Neural cell (in vitro differentiated cells): Measurements from ENCODE around the gene PTPRD. TPM values are rescaled to one million over a fixed set of nuclear protein-coding genes. Genes with fewer than 3 reads are reported as not detected.

Experiments used
- H2AFZ ChIP-seq: fragments of 200-600, 300-800 bp; sonication (generic), shearing (Covaris generic); 2 replicates; pipeline ENCODE4 v1.6.0; 2014; ENCODE audit warnings: low read depth, mild to moderate bottlenecking, antibody characterized with exemption, low read length, moderate library complexity
- H3F3A ChIP-seq: fragments of 200-600 bp; shearing (Covaris generic); 2 replicates; pipeline ENCODE4 v1.6.1; 2016; ENCODE audit warnings: mild to moderate bottlenecking, moderate library complexity, mixed read lengths, antibody characterized with exemption, low read length; ENCODE audit not compliant: insufficient read depth, poor library complexity, severe bottlenecking
- H3K27ac ChIP-seq: fragments of 200-600, 300-800 bp; sonication (generic), shearing (Covaris generic); 2 replicates; pipeline ENCODE4 v1.5.1; 2014; ENCODE audit warnings: mild to moderate bottlenecking, low read length, moderate library complexity
- H3K27me3 ChIP-seq: fragments of 300-800, 200-600 bp; sonication (generic), shearing (Covaris generic); 2 replicates; pipeline ENCODE4 v1.6.0; 2014; ENCODE audit warnings: mild to moderate bottlenecking, low read depth, low read length, moderate library complexity; ENCODE audit not compliant: insufficient read depth
- H3K36me3 ChIP-seq: fragments of 300-800, 200-600 bp; sonication (generic), shearing (Covaris generic); 2 replicates; pipeline ENCODE4 v1.5.1; 2014; ENCODE audit warnings: mild to moderate bottlenecking, antibody characterized with exemption, low read length, moderate library complexity; ENCODE audit not compliant: insufficient read depth
- H3K4me2 ChIP-seq: fragments of 300-800, 200-600 bp; sonication (generic), shearing (Covaris generic); 2 replicates; pipeline ENCODE4 v1.6.0; 2014; ENCODE audit warnings: mild to moderate bottlenecking, low read length
- H3K4me3 ChIP-seq: fragments of 300-800, 200-600 bp; sonication (generic), shearing (Covaris generic); 2 replicates; pipeline ENCODE4 v1.5.1; 2014; ENCODE audit warnings: mild to moderate bottlenecking, low read length, moderate library complexity
- H3K79me2 ChIP-seq: fragments of 200-600 bp; shearing (Covaris generic); replicated peaks from 2 replicates; pipeline ENCODE4 v1.6.0; 2014; ENCODE audit warnings: mild to moderate bottlenecking, low read length, moderate library complexity; ENCODE audit not compliant: insufficient read depth
- H3K9ac ChIP-seq: fragments of 300-800, 200-600 bp; sonication (generic), shearing (Covaris generic); 2 replicates; pipeline ENCODE4 v1.6.1; 2016; ENCODE audit warnings: mild to moderate bottlenecking, low read length, mixed read lengths
- H3K9me2 ChIP-seq: fragments of 200-600 bp; shearing (Covaris generic); 2 replicates; pipeline ENCODE4 v1.6.1; 2016; ENCODE audit warnings: mild to moderate bottlenecking, low read length, mixed read lengths; ENCODE audit not compliant: insufficient read depth
- H3K9me3 ChIP-seq: fragments of 200-600, 300-800 bp; sonication (generic), shearing (Covaris generic); 2 replicates; pipeline ENCODE4 v1.6.1; 2016; ENCODE audit warnings: mild to moderate bottlenecking, mixed run types, low read length, moderate library complexity, mixed read lengths
- H4K20me1 ChIP-seq: fragments of 200-600 bp; shearing (Covaris generic); 2 replicates; pipeline ENCODE4 v1.6.1; 2016; ENCODE audit warnings: mild to moderate bottlenecking, mixed run types; ENCODE audit not compliant: insufficient read depth
- EP300 ChIP-seq: fragments of 450-650 bp; conservative IDR thresholded peaks from 2 replicates; pipeline ENCODE4 v1.6.1; 2014; ENCODE audit warnings: antibody characterized with exemption, mild to moderate bottlenecking, moderate library complexity; ENCODE audit not compliant: poor library complexity, severe bottlenecking
- EZH2 ChIP-seq: fragments of 200-600, 300-800 bp; shearing (Covaris generic), sonication (generic); IDR thresholded peaks from 2 replicates; pipeline ENCODE4 v1.6.1; 2014; ENCODE audit warnings: antibody characterized with exemption, low read length, borderline replicate concordance, mild to moderate bottlenecking; ENCODE audit not compliant: insufficient read depth, poor library complexity, severe bottlenecking
- MXI1 ChIP-seq: fragments of 450-650 bp; conservative IDR thresholded peaks from 2 replicates; pipeline ENCODE4 v1.6.1; 2014; ENCODE audit warnings: antibody characterized with exemption, mild to moderate bottlenecking; ENCODE audit not compliant: poor library complexity, severe bottlenecking
- POLR2AphosphoS5 ChIP-seq: IDR thresholded peaks from 2 replicates; pipeline ENCODE4 v1.6.1; 2012
- RAD21 ChIP-seq: fragments of 450-650 bp; conservative IDR thresholded peaks from 2 replicates; pipeline ENCODE4 v1.6.1; 2014; ENCODE audit warnings: antibody characterized with exemption, mild to moderate bottlenecking, moderate library complexity
- SMC3 ChIP-seq: fragments of 450-650 bp; conservative IDR thresholded peaks from 2 replicates; pipeline ENCODE4 v1.6.1; 2014; ENCODE audit warnings: antibody characterized with exemption, mild to moderate bottlenecking, moderate library complexity; ENCODE audit not compliant: poor library complexity
- TAF1 ChIP-seq: IDR thresholded peaks from 2 replicates; pipeline ENCODE4 v1.6.1; 2012; ENCODE audit warnings: low read depth
- polyA plus RNA-seq: library from polyadenylated mRNA; depleted of rRNA; stranded (reverse); fragments of >200 nt; gene quantifications from 2 replicates; pipeline ENCODE4 v1.2.3, GENCODE V29; 2014
- TF ChIP-seq, protein P1 (sequence below): IDR thresholded peaks from 2 replicates; pipeline ENCODE4 v1.6.1; 2012; ENCODE audit warnings: borderline replicate concordance
- TF ChIP-seq, protein P2 (sequence below): fragments of 450-650 bp; IDR thresholded peaks from 2 replicates; pipeline ENCODE4 v1.5.1; 2014; ENCODE audit warnings: antibody characterized with exemption, mild to moderate bottlenecking, moderate library complexity; ENCODE audit not compliant: poor library complexity, severe bottlenecking

Gene PTPRD
- polyA plus RNA-seq, 1 donor from 2014 or later: 143 TPM

DNA sequence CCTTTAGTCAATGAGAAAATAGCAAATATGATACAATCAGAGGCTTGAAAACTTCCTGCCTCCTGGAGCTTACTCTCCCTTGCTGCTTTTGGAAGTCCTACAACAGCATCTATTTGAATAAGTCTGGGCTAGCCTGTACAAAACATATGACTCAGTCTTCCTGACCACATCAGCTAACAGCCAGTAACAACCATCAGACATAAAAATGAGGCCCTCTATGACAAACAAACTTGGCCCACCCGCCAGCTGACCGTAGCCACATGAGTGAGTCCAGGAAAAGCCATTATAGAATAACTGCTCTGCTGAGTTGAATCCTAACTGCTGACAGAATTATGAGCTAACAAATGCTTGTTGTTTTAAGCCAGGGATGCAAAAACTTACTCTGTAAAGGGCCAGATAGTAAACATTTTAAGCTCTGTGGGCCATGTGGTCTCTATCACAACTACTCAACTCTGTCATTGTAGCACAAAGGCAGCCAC lies 347.6 kb downstream of the PTPRD start:
- H4K20me1 ChIP-seq: no peaks in the 10 kb centered on the region
- peaks cover 6% of the 10 kb centered on the region for H3K9me3 ChIP-seq
- TF ChIP-seq RAD21 (no peak), TAF1 (no peak), SMC3 (no peak), POLR2AphosphoS5 (no peak), EZH2 (no peak), EP300 (no peak), MXI1 (no peak)
- TF ChIP-seq, protein P1, sequence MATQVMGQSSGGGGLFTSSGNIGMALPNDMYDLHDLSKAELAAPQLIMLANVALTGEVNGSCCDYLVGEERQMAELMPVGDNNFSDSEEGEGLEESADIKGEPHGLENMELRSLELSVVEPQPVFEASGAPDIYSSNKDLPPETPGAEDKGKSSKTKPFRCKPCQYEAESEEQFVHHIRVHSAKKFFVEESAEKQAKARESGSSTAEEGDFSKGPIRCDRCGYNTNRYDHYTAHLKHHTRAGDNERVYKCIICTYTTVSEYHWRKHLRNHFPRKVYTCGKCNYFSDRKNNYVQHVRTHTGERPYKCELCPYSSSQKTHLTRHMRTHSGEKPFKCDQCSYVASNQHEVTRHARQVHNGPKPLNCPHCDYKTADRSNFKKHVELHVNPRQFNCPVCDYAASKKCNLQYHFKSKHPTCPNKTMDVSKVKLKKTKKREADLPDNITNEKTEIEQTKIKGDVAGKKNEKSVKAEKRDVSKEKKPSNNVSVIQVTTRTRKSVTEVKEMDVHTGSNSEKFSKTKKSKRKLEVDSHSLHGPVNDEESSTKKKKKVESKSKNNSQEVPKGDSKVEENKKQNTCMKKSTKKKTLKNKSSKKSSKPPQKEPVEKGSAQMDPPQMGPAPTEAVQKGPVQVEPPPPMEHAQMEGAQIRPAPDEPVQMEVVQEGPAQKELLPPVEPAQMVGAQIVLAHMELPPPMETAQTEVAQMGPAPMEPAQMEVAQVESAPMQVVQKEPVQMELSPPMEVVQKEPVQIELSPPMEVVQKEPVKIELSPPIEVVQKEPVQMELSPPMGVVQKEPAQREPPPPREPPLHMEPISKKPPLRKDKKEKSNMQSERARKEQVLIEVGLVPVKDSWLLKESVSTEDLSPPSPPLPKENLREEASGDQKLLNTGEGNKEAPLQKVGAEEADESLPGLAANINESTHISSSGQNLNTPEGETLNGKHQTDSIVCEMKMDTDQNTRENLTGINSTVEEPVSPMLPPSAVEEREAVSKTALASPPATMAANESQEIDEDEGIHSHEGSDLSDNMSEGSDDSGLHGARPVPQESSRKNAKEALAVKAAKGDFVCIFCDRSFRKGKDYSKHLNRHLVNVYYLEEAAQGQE: no peak
- TF ChIP-seq, protein P2, sequence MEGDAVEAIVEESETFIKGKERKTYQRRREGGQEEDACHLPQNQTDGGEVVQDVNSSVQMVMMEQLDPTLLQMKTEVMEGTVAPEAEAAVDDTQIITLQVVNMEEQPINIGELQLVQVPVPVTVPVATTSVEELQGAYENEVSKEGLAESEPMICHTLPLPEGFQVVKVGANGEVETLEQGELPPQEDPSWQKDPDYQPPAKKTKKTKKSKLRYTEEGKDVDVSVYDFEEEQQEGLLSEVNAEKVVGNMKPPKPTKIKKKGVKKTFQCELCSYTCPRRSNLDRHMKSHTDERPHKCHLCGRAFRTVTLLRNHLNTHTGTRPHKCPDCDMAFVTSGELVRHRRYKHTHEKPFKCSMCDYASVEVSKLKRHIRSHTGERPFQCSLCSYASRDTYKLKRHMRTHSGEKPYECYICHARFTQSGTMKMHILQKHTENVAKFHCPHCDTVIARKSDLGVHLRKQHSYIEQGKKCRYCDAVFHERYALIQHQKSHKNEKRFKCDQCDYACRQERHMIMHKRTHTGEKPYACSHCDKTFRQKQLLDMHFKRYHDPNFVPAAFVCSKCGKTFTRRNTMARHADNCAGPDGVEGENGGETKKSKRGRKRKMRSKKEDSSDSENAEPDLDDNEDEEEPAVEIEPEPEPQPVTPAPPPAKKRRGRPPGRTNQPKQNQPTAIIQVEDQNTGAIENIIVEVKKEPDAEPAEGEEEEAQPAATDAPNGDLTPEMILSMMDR: no peak
- no peak overlapping the region for H2AFZ ChIP-seq
- H3K79me2 ChIP-seq: no peaks in the 10 kb centered on the region
- no peak overlapping the region for H3K4me2 ChIP-seq
- no peak overlapping the region for H3K9ac ChIP-seq
- H3F3A ChIP-seq: no peaks in the 10 kb centered on the region
- no peaks in the 10 kb centered on the region for H3K27me3 ChIP-seq
- H3K4me3 ChIP-seq: no peak overlapping the region
- H3K36me3 ChIP-seq: no peaks in the 10 kb centered on the region
- no peak overlapping the region for H3K27ac ChIP-seq
- no peaks in the 10 kb centered on the region for H3K9me2 ChIP-seq

DNA sequence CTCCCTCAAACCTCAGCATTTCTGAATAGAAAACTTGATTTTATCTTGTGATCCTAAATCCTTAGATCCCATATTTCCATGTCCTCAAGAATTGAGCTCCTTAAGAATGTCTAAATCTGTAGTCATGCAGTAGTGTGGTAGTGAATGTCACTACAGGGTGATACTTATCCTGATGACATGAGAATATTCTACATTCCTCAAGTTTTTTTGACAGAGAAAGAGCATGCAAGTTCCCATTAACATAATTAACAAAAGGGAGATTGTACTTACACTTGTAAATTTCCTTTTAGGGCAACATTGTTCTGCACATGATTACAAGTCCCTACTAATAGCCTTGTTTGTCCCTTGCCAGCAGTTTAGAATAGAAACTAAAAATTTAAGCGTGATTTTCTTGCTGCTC lies 352.3 kb downstream of the PTPRD start:
- H3K36me3 ChIP-seq: no peaks in the 10 kb centered on the region
- no peaks in the 10 kb centered on the region for H3K27me3 ChIP-seq
- no peak overlapping the region for H3K9ac ChIP-seq
- H3F3A ChIP-seq: no peaks in the 10 kb centered on the region
- no peak overlapping the region for H3K4me3 ChIP-seq
- no peak overlapping the region for H3K4me2 ChIP-seq
- peaks cover 6% of the 10 kb centered on the region for H3K9me3 ChIP-seq
- no peak overlapping the region for H2AFZ ChIP-seq
- no peaks in the 10 kb centered on the region for H4K20me1 ChIP-seq
- H3K27ac ChIP-seq: no peak overlapping the region
- H3K9me2 ChIP-seq: no peaks in the 10 kb centered on the region
- no peak for TF ChIP-seq EZH2
- no peak for TF ChIP-seq POLR2AphosphoS5
- TF ChIP-seq SMC3: no peak
- TF ChIP-seq MXI1: no peak
- TF ChIP-seq EP300: no peak
- no peak for TF ChIP-seq TAF1
- TF ChIP-seq RAD21: no peak
- TF ChIP-seq, protein P1: no peak
- no peaks in the 10 kb centered on the region for H3K79me2 ChIP-seq
